Measurements from ENCODE around the gene BANP.

Gene BANP

GRCh38 chr16:87960296-87960695 lies 9.1 kb downstream of the BANP start:
- Mint-ChIP-seq H3K4me3 (no peak overlapping the region), H3K4me1 (peaks cover 89% of the 10 kb centered on the region), H3K9me3 (no peaks in the 10 kb centered on the region), H3K27me3 (no peaks in the 10 kb centered on the region), H3K27ac (no peak overlapping the region), H3K36me3 (peaks cover 26% of the 10 kb centered on the region)
- CTCF ChIA-PET, result interaction anchor here (0.6 to 1.2 kb wide), 3 partner anchors 8 to 247 kb away, joined by 3 read pairs; no protein-coding TSS in a partner anchor
- no peak for DNase-seq

GRCh38 chr16:87960852-87961251 lies 9.6 kb downstream of the BANP start:
- H3K27ac Mint-ChIP-seq, result no peak overlapping the region
- H3K4me3 Mint-ChIP-seq, result no peak overlapping the region
- H3K36me3 Mint-ChIP-seq, result peaks cover 23% of the 10 kb centered on the region
- H3K9me3 Mint-ChIP-seq, result no peaks in the 10 kb centered on the region
- no peaks in the 10 kb centered on the region for H3K27me3 Mint-ChIP-seq
- H3K4me1 Mint-ChIP-seq, result peaks cover 87% of the 10 kb centered on the region
- no peak for DNase-seq
- CTCF ChIA-PET, result interaction anchor here (1.1 to 1.2 kb wide), 2 partner anchors 8 to 44 kb away, joined by 3 read pairs; no protein-coding TSS in a partner anchor

GRCh38 chr16:87961623-87962022 lies 10.4 kb downstream of the BANP start:
- Mint-ChIP-seq H3K9me3 (no peaks in the 10 kb centered on the region), H3K27me3 (no peaks in the 10 kb centered on the region), H3K36me3 (peaks cover 23% of the 10 kb centered on the region), H3K4me1 (peaks cover 87% of the 10 kb centered on the region), H3K4me3 (no peak overlapping the region), H3K27ac (no peak overlapping the region)
- DNase-seq, result no peak
- CTCF ChIA-PET, result interaction anchor here (1.2 kb wide), 1 partner anchor 9 kb away, joined by 3 read pairs; no protein-coding TSS in a partner anchor

GRCh38 chr16:87963400-87963799 lies 12.2 kb downstream of the BANP start:
- Mint-ChIP-seq H3K27ac (peak overlapping the region; percentile 86), H3K36me3 (peaks cover 14% of the 10 kb centered on the region), H3K27me3 (no peaks in the 10 kb centered on the region), H3K4me1 (peaks cover 75% of the 10 kb centered on the region), H3K4me3 (no peak overlapping the region), H3K9me3 (no peaks in the 10 kb centered on the region)
- DNase-seq, result peak; percentile 70
- CTCF ChIA-PET, result interaction anchor here (1.2 kb wide), 1 partner anchor 10 kb away, joined by 4 read pairs; no protein-coding TSS in a partner anchor

GRCh38 chr16:87964049-87964659 lies 12.9 kb downstream of the BANP start:
- H3K27ac Mint-ChIP-seq, result peak overlapping the region; percentile 86
- no peak overlapping the region for H3K4me3 Mint-ChIP-seq
- no peak for DNase-seq

GRCh38 chr16:87965417-87965816 lies 14.2 kb downstream of the BANP start:
- H3K36me3 Mint-ChIP-seq, result peaks cover 15% of the 10 kb centered on the region
- peaks cover 59% of the 10 kb centered on the region for H3K4me1 Mint-ChIP-seq
- no peak for DNase-seq
- H3K9me3 Mint-ChIP-seq, result no peaks in the 10 kb centered on the region
- no peaks in the 10 kb centered on the region for H3K27me3 Mint-ChIP-seq
- no peak overlapping the region for H3K27ac Mint-ChIP-seq
- no peak overlapping the region for H3K4me3 Mint-ChIP-seq
- CTCF ChIA-PET, result no interaction called here

More at GRCh38 chr16:87964049-87964659, 12.9 kb downstream of the BANP start:
- no peaks in the 10 kb centered on the region for H3K9me3 Mint-ChIP-seq
- peaks cover 69% of the 10 kb centered on the region for H3K4me1 Mint-ChIP-seq
- H3K27me3 Mint-ChIP-seq, result no peaks in the 10 kb centered on the region
- CTCF ChIA-PET, result no interaction called here
- H3K36me3 Mint-ChIP-seq, result peaks cover 16% of the 10 kb centered on the region

GRCh38 chr16:87966064-87966645 lies 14.9 kb downstream of the BANP start:
- DNase-seq, result no peak
- Mint-ChIP-seq H3K4me3 (no peak overlapping the region), H3K9me3 (peaks cover 3% of the 10 kb centered on the region), H3K27me3 (no peaks in the 10 kb centered on the region), H3K4me1 (peaks cover 54% of the 10 kb centered on the region), H3K36me3 (peaks cover 18% of the 10 kb centered on the region), H3K27ac (peak overlapping the region; percentile 74)
- CTCF ChIA-PET, result interaction anchor here (1.4 kb wide), 1 partner anchor 9 kb away, joined by 5 read pairs; no protein-coding TSS in a partner anchor

GRCh38 chr16:87966685-87967185 lies 15.5 kb downstream of the BANP start:
- no peak for DNase-seq
- no peaks in the 10 kb centered on the region for H3K27me3 Mint-ChIP-seq
- peaks cover 20% of the 10 kb centered on the region for H3K36me3 Mint-ChIP-seq
- peaks cover 8% of the 10 kb centered on the region for H3K9me3 Mint-ChIP-seq
- H3K27ac Mint-ChIP-seq, result peak overlapping the region; percentile 74
- peak overlapping the region; percentile 24 for H3K4me3 Mint-ChIP-seq
- H3K4me1 Mint-ChIP-seq, result peaks cover 50% of the 10 kb centered on the region
- CTCF ChIA-PET, result interaction anchor here (1.4 kb wide), 1 partner anchor 10 kb away, joined by 5 read pairs; no protein-coding TSS in a partner anchor

- Mint-ChIP-seq H3K4me1 (peaks cover 43% of the 10 kb centered on the region), H3K4me3 (no peak overlapping the region), H3K27ac (no peak overlapping the region), H3K27me3 (no peaks in the 10 kb centered on the region), H3K36me3 (peaks cover 32% of the 10 kb centered on the region), H3K9me3 (peaks cover 20% of the 10 kb centered on the region)
- CTCF ChIA-PET, result interaction anchor here (1.1 kb wide), 1 partner anchor 11 kb away, joined by 5 read pairs; no protein-coding TSS in a partner anchor
- no peak for DNase-seq
Measured at GRCh38 chr16:87968541-87968940, 17.3 kb downstream of the BANP start.

- CTCF ChIA-PET, result interaction anchor here (0.6 kb wide), 1 partner anchor 132 kb away, joined by 3 read pairs; no protein-coding TSS in a partner anchor
- Mint-ChIP-seq H3K27ac (no peak overlapping the region), H3K27me3 (no peaks in the 10 kb centered on the region), H3K4me1 (peaks cover 29% of the 10 kb centered on the region), H3K9me3 (peaks cover 20% of the 10 kb centered on the region), H3K36me3 (peaks cover 32% of the 10 kb centered on the region), H3K4me3 (no peak overlapping the region)
- DNase-seq, result no peak
Measured at GRCh38 chr16:87970186-87970585, 19.0 kb downstream of the BANP start.

- CTCF ChIA-PET, result no interaction called here
Measured at GRCh38 chr16:87971933-87972332, 20.7 kb downstream of the BANP start.

GRCh38 chr16:87973717-87974116 lies 22.5 kb downstream of the BANP start:
- H3K36me3 Mint-ChIP-seq, result peaks cover 34% of the 10 kb centered on the region
- H3K4me1 Mint-ChIP-seq, result peaks cover 14% of the 10 kb centered on the region
- no peak overlapping the region for H3K27ac Mint-ChIP-seq

More at GRCh38 chr16:87971933-87972332, 20.7 kb downstream of the BANP start:
- Mint-ChIP-seq H3K36me3 (peaks cover 36% of the 10 kb centered on the region), H3K27ac (no peak overlapping the region), H3K4me3 (no peak overlapping the region), H3K27me3 (no peaks in the 10 kb centered on the region), H3K9me3 (peaks cover 20% of the 10 kb centered on the region), H3K4me1 (peaks cover 18% of the 10 kb centered on the region)
- DNase-seq, result no peak

GRCh38 chr16:87974178-87974577 lies 22.9 kb downstream of the BANP start:
- H3K9me3 Mint-ChIP-seq, result peaks cover 20% of the 10 kb centered on the region
- peaks cover 34% of the 10 kb centered on the region for H3K36me3 Mint-ChIP-seq
- H3K27me3 Mint-ChIP-seq, result no peaks in the 10 kb centered on the region
- DNase-seq, result no peak
- CTCF ChIA-PET, result no interaction called here
- peaks cover 14% of the 10 kb centered on the region for H3K4me1 Mint-ChIP-seq
- H3K4me3 Mint-ChIP-seq, result no peak overlapping the region
- no peak overlapping the region for H3K27ac Mint-ChIP-seq

More at GRCh38 chr16:87973717-87974116, 22.5 kb downstream of the BANP start:
- no peak for DNase-seq
- Mint-ChIP-seq H3K27me3 (no peaks in the 10 kb centered on the region), H3K4me3 (no peak overlapping the region), H3K9me3 (peaks cover 20% of the 10 kb centered on the region)
- CTCF ChIA-PET, result no interaction called here

GRCh38 chr16:87976665-87977064 lies 25.4 kb downstream of the BANP start:
- Mint-ChIP-seq H3K36me3 (peaks cover 25% of the 10 kb centered on the region), H3K27ac (no peak overlapping the region), H3K9me3 (peaks cover 13% of the 10 kb centered on the region), H3K4me1 (peaks cover 13% of the 10 kb centered on the region), H3K4me3 (no peak overlapping the region), H3K27me3 (no peaks in the 10 kb centered on the region)
- no peak for DNase-seq
- CTCF ChIA-PET, result no interaction called here

All from activated naive CD4-positive, alpha-beta T cell treated with anti-CD3 and anti-CD28 coated beads, Interleukin-2, amount 10 ng/mL, durations not matched to agents 7 days and 5 days (primary cell).